ENCODE data around the gene BLNK. TPM values are rescaled to one million over a fixed set of nuclear protein-coding genes. Genes with fewer than 3 reads are reported as not detected.
A peak's percentile ranks its signal among the peaks of the same experiment; 100 is the strongest.

The BLNK gene
- total and polyA plus RNA-seq, 2 donors (not counting 1 experiment from before 2014, with no cell fraction given): 153 to 205 TPM

- Histone ChIP-seq H3K79me2 (ENCODE audit: control insufficient read depth, insufficient read depth, low read length) (peaks cover 13% of the 10 kb centered on the region), H3K9ac (ENCODE audit: low read length) (no peak overlapping the region), H3K4me3 (ENCODE audit: control extremely low read depth in 1 of 5, extremely low read depth in 1 of 5, insufficient read depth in 1 of 5, low read depth in 2 of 5, low read length in 4 of 5) (no peak overlapping the region), H3K9me3 (ENCODE audit: control extremely low read depth in 1 of 3, control insufficient read depth in 2 of 3, insufficient read depth in 1 of 3, low read length in 2 of 3) (no peaks in the 10 kb centered on the region), H3K27ac (ENCODE audit: low read length in 2 of 2) (peak overlapping the region in 1 of 2 donors; percentile 32), H3K36me3 (replicated peaks in 1 of 2; ENCODE audit: control extremely low read depth in 1 of 2, control insufficient read depth in 1 of 2, extremely low read depth in 1 of 2, insufficient read depth in 2 of 2, low read length in 1 of 2) (peaks cover 19 to 95% of the 10 kb centered on the region in 2 experiments), H3K4me2 (replicated peaks; ENCODE audit: low read depth, low read length, poor library complexity, severe bottlenecking) (no peak overlapping the region), H2AFZ (ENCODE audit: insufficient read depth, low read depth, low read length, poor library complexity, severe bottlenecking) (no peak overlapping the region), H4K20me1 (ENCODE audit: control insufficient read depth, insufficient read depth, low read length, poor library complexity, severe bottlenecking) (peaks cover 55% of the 10 kb centered on the region), H3K27me3 (replicated peaks in 1 of 4; ENCODE audit: control extremely low read depth in 1 of 4, control insufficient read depth in 3 of 4, insufficient read depth in 4 of 4, low read length in 3 of 4) (no peaks in the 10 kb centered on the region), H3K4me1 (ENCODE audit: control insufficient read depth in 2 of 2, insufficient read depth in 2 of 2, low read length in 2 of 2) (peaks cover 4 to 7% of the 10 kb centered on the region in 2 donors)
- intact Hi-C loops (cut with micrococcal nuclease): no loop called here
- H3K9me3 Mint-ChIP-seq (ENCODE audit: insufficient read depth): no peaks in the 10 kb centered on the region
- ATAC-seq (ENCODE audit: low read depth): no peak
- POLR2A ChIA-PET: no interaction called here
- no peak overlapping the region for H3K4me3 Mint-ChIP-seq
- 100% methylated on average over 1 of the region's 1 CpG for WGBS (ENCODE audit: insufficient coverage)
- DNase-seq: no peak
- CTCF ChIA-PET: interaction anchor here (1.3 to 3.9 kb wide), 3 partner anchors 17 to 104 kb away, joined by 3 to 19 read pairs (median 7); no protein-coding TSS in a partner anchor
- TF ChIP-seq, protein P1, sequence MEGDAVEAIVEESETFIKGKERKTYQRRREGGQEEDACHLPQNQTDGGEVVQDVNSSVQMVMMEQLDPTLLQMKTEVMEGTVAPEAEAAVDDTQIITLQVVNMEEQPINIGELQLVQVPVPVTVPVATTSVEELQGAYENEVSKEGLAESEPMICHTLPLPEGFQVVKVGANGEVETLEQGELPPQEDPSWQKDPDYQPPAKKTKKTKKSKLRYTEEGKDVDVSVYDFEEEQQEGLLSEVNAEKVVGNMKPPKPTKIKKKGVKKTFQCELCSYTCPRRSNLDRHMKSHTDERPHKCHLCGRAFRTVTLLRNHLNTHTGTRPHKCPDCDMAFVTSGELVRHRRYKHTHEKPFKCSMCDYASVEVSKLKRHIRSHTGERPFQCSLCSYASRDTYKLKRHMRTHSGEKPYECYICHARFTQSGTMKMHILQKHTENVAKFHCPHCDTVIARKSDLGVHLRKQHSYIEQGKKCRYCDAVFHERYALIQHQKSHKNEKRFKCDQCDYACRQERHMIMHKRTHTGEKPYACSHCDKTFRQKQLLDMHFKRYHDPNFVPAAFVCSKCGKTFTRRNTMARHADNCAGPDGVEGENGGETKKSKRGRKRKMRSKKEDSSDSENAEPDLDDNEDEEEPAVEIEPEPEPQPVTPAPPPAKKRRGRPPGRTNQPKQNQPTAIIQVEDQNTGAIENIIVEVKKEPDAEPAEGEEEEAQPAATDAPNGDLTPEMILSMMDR (IDR thresholded peaks at IDR 0.05): no peak
- no peak for TF ChIP-seq EZH2 (IDR thresholded peaks at IDR 0.05; ENCODE audit: borderline replicate concordance, insufficient read depth, low read depth, low read length, poor library complexity, severe bottlenecking)
- peak overlapping the region; percentile 34 for H3K27ac Mint-ChIP-seq
- peaks cover 21% of the 10 kb centered on the region for H3K4me1 Mint-ChIP-seq
- H3K27me3 Mint-ChIP-seq: no peaks in the 10 kb centered on the region
Measured at GRCh38 chr10:96212911-96213310, 58.5 kb downstream of the BLNK start.

DNA sequence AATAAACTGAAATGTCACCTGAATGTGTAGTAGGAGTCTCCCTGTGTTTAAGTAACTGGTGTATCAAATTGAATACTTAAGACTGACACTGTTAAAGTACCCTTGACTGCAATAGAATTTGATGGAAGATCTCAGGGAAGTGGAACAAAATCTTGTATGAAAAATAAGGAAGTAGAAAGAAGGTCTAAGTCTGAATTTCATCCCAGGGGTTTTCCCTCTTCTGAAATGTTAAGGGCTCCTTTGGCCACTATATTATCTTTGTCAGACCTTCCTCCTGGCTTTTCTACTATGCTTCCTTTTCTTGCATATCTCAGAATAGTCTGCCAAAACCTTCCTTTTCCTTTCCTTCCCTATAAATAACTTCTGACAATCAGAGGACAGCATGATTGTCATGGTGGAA, 59.6 kb downstream of the BLNK start:
- Histone ChIP-seq H3K27me3 (replicated peaks in 1 of 4; ENCODE audit: control extremely low read depth in 1 of 4, control insufficient read depth in 3 of 4, insufficient read depth in 4 of 4, low read length in 3 of 4) (no peaks in the 10 kb centered on the region), H3K36me3 (replicated peaks in 1 of 2; ENCODE audit: control extremely low read depth in 1 of 2, control insufficient read depth in 1 of 2, extremely low read depth in 1 of 2, insufficient read depth in 2 of 2, low read length in 1 of 2) (peaks cover 22 to 98% of the 10 kb centered on the region in 2 experiments), H3K9ac (ENCODE audit: low read length) (no peak overlapping the region), H2AFZ (ENCODE audit: insufficient read depth, low read depth, low read length, poor library complexity, severe bottlenecking) (no peak overlapping the region), H3K9me3 (ENCODE audit: control extremely low read depth in 1 of 3, control insufficient read depth in 2 of 3, insufficient read depth in 1 of 3, low read length in 2 of 3) (no peaks in the 10 kb centered on the region), H3K4me2 (replicated peaks; ENCODE audit: low read depth, low read length, poor library complexity, severe bottlenecking) (no peak overlapping the region), H3K27ac (ENCODE audit: low read length in 2 of 2) (peak overlapping the region in 1 of 2 donors; percentile 62), H3K4me1 (ENCODE audit: control insufficient read depth in 2 of 2, insufficient read depth in 2 of 2, low read length in 2 of 2) (peaks cover 4 to 7% of the 10 kb centered on the region in 2 donors), H3K4me3 (ENCODE audit: control extremely low read depth in 1 of 5, extremely low read depth in 1 of 5, insufficient read depth in 1 of 5, low read depth in 2 of 5, low read length in 4 of 5) (no peak overlapping the region), H3K79me2 (ENCODE audit: control insufficient read depth, insufficient read depth, low read length) (peaks cover 13% of the 10 kb centered on the region), H4K20me1 (ENCODE audit: control insufficient read depth, insufficient read depth, low read length, poor library complexity, severe bottlenecking) (peaks cover 60% of the 10 kb centered on the region)
- Mint-ChIP-seq H3K9me3 (ENCODE audit: insufficient read depth) (no peaks in the 10 kb centered on the region), H3K27me3 (no peaks in the 10 kb centered on the region), H3K4me3 (no peak overlapping the region), H3K4me1 (peaks cover 21% of the 10 kb centered on the region), H3K27ac (peak overlapping the region; percentile 43)
- DNase-seq: no peak
- ChIA-PET POLR2A (no interaction called here), CTCF (no interaction called here)
- TF ChIP-seq EZH2 (IDR thresholded peaks at IDR 0.05; ENCODE audit: borderline replicate concordance, insufficient read depth, low read depth, low read length, poor library complexity, severe bottlenecking): no peak
- TF ChIP-seq, protein P1 (IDR thresholded peaks at IDR 0.05): no peak
- ATAC-seq (ENCODE audit: low read depth): no peak
- intact Hi-C loops (cut with micrococcal nuclease): no loop called here

Measured in B cell (primary cell).